NCI-H446 treated with DMSO at 0.1 percent for 48 hours (cell line): Measurements from ENCODE around the gene BCKDHA.
"Not testable (repeated sequence)": the region's sequence is repeated elsewhere in the genome, so short reads cannot be mapped to it uniquely, and the experiment has no call there.

Experiments
- DNase-seq: peaks from one replicate; lab custom pipeline; 2025; lab: John Stamatoyannopoulos, UW

BCKDHA gene

GRCh38 chr19:41366089-41366488, 31.5 kb upstream of the BCKDHA start:
- DNase-seq = no peak

- DNase-seq = no peak
These were observed 29.7 kb upstream of the BCKDHA start for GRCh38 chr19:41367848-41368301.

GRCh38 chr19:41369769-41370168, 27.8 kb upstream of the BCKDHA start:
- no peak for DNase-seq

- not testable (repeated sequence) for DNase-seq
These were observed 26.5 kb upstream of the BCKDHA start for GRCh38 chr19:41371119-41371518.

- no peak for DNase-seq
These were observed 26.1 kb upstream of the BCKDHA start for GRCh38 chr19:41371541-41371940.

GRCh38 chr19:41372501-41372900, 25.1 kb upstream of the BCKDHA start:
- no peak for DNase-seq

- DNase-seq = peak; percentile 90
These were observed 23.6 kb upstream of the BCKDHA start for GRCh38 chr19:41373993-41374392.

GRCh38 chr19:41376241-41376997, 21.2 kb upstream of the BCKDHA start, which contains the start of gene TMEM91:
Gene TMEM91, plus strand, starts transcription at chr19:41376533. Its CDS starts 1,777 bp downstream, at chr19:41378310.
- no peak for DNase-seq

GRCh38 chr19:41376998-41377365, 20.6 kb upstream of the BCKDHA start:
- DNase-seq = no peak

- no peak for DNase-seq
These were observed 19.5 kb upstream of the BCKDHA start for GRCh38 chr19:41377977-41378709.

- DNase-seq = not testable (repeated sequence)
These were observed 16.1 kb upstream of the BCKDHA start for GRCh38 chr19:41381536-41381935.

GRCh38 chr19:41384351-41384750, 13.3 kb upstream of the BCKDHA start:
- no peak for DNase-seq

- no peak for DNase-seq
These were observed 11.2 kb upstream of the BCKDHA start for GRCh38 chr19:41386442-41386841.

- DNase-seq = no peak
These were observed 6.0 kb upstream of the BCKDHA start for GRCh38 chr19:41391618-41392017.

- no peak for DNase-seq
These were observed 4.8 kb upstream of the BCKDHA start for GRCh38 chr19:41392775-41393174.

- no peak for DNase-seq
These were observed 2.3 kb upstream of the BCKDHA start for GRCh38 chr19:41395355-41395754.

GRCh38 chr19:41398050-41398418, 416 bp downstream of the BCKDHA start:
- DNase-seq = no peak

- DNase-seq = no peak
These were observed 980 bp downstream of the BCKDHA start for GRCh38 chr19:41398598-41398997.

- no peak for DNase-seq
These were observed 1.5 kb downstream of the BCKDHA start for GRCh38 chr19:41399091-41399490.

GRCh38 chr19:41399525-41399924, 1.9 kb downstream of the BCKDHA start:
- no peak for DNase-seq

- DNase-seq = no peak
These were observed 3.9 kb downstream of the BCKDHA start for GRCh38 chr19:41401483-41401882.

GRCh38 chr19:41402010-41402409, 4.4 kb downstream of the BCKDHA start:
- DNase-seq = no peak

- no peak for DNase-seq
These were observed 5.8 kb downstream of the BCKDHA start for GRCh38 chr19:41403181-41403970.
